GM18867 (cell line): Measurements from ENCODE around the gene ABCC1.

Experiments used
- ATAC-seq: cut with Tn5 transposase; IDR thresholded peaks from one replicate; pipeline ENCODE4 v1.9.1; 2021; ENCODE audit warnings: mild to moderate bottlenecking, moderate library complexity; ENCODE audit not compliant: unreplicated experiment

The ABCC1 gene

GRCh38 chr16:16038950-16039349 is 89.5 kb downstream of the ABCC1 start:
- no peak for ATAC-seq

GRCh38 chr16:16041196-16041892 is 91.9 kb downstream of the ABCC1 start:
- ATAC-seq: no peak

- no peak for ATAC-seq
These were observed 92.7 kb downstream of the ABCC1 start for GRCh38 chr16:16042076-16042475.

- ATAC-seq: no peak
These were observed 95.9 kb downstream of the ABCC1 start for GRCh38 chr16:16045296-16045695.

- ATAC-seq: no peak
These were observed 96.5 kb downstream of the ABCC1 start for GRCh38 chr16:16045879-16046278.

- no peak for ATAC-seq
These were observed 98.3 kb downstream of the ABCC1 start for GRCh38 chr16:16047761-16048160.

GRCh38 chr16:16048904-16049582 is 99.6 kb downstream of the ABCC1 start:
- ATAC-seq: no peak

- ATAC-seq: no peak
These were observed 100.7 kb downstream of the ABCC1 start for GRCh38 chr16:16050106-16050505.

- ATAC-seq: no peak
These were observed 101.7 kb downstream of the ABCC1 start for GRCh38 chr16:16051132-16051531.

GRCh38 chr16:16052916-16053315 is 103.5 kb downstream of the ABCC1 start:
- no peak for ATAC-seq

- ATAC-seq: no peak
These were observed 107.7 kb downstream of the ABCC1 start for GRCh38 chr16:16057102-16057501.

GRCh38 chr16:16059160-16059559 is 109.7 kb downstream of the ABCC1 start:
- no peak for ATAC-seq

GRCh38 chr16:16059895-16060590 is 110.6 kb downstream of the ABCC1 start:
- ATAC-seq: no peak

- ATAC-seq: no peak
These were observed 112.9 kb downstream of the ABCC1 start for GRCh38 chr16:16062023-16062937.

- no peak for ATAC-seq
These were observed 114.3 kb downstream of the ABCC1 start for GRCh38 chr16:16063683-16064082.

- ATAC-seq: no peak
These were observed 115.5 kb downstream of the ABCC1 start for GRCh38 chr16:16064874-16065384.

- ATAC-seq: no peak
These were observed 117.7 kb downstream of the ABCC1 start for GRCh38 chr16:16067127-16067526.

GRCh38 chr16:16071631-16072244 is 122.3 kb downstream of the ABCC1 start:
- no peak for ATAC-seq

- no peak for ATAC-seq
These were observed 123.7 kb downstream of the ABCC1 start for GRCh38 chr16:16073001-16073545.
